IMR-90 (cell line): ENCODE measurements around the gene NR4A3. TPM values are rescaled to one million over a fixed set of nuclear protein-coding genes. Genes with fewer than 3 reads are reported as not detected.

ENCODE experiments used
- ATAC-seq: fragments of 200-7000 bp; cut with Tn5 transposase; 2 replicates; pipeline ENCODE4 v1.9.1; 2020; ENCODE audit warnings: low read depth, mild to moderate bottlenecking, moderate library complexity
- BruUV-seq: library from RNA; stranded (reverse); fragments of 400-500 nt; replicated peaks from 2 replicates; lab custom pipeline; 2021; lab: Mats Ljungman, UMichigan
- CTCF ChIA-PET: fragments of 300-600 bp; formaldehyde crosslinking; extraction: SDS; loops from one replicate; lab custom pipeline; 2021; ENCODE audit warnings: antibody characterized with exemption; lab: Yijun Ruan, JAX
- POLR2A ChIA-PET: fragments of 300-600 bp; sonication (Branson Sonifier 250); formaldehyde crosslinking; loops from one replicate; lab custom pipeline; 2022; ENCODE audit warnings: antibody characterized with exemption; ENCODE audit not compliant: unreplicated experiment; lab: Charles Lee
- DNase-seq: peaks from one replicate; pipeline ENCODE4 v3.0.0; 2013
- H2AFZ ChIP-seq: replicated peaks from 2 replicates; pipeline ENCODE3; 2013; ENCODE audit warnings: low read length, mild to moderate bottlenecking; ENCODE audit not compliant: poor library complexity
- H2AK5ac ChIP-seq: 2 replicates; pipeline ENCODE4 v1.6.1; 2013; ENCODE audit warnings: low read depth, low read length, inconsistent platforms
- H2AK9ac ChIP-seq: replicated peaks from 2 replicates; pipeline ENCODE3; 2013; ENCODE audit warnings: mild to moderate bottlenecking, low read depth, low read length, moderate library complexity; ENCODE audit not compliant: poor library complexity
- H2BK120ac ChIP-seq: 2 replicates; pipeline ENCODE4 v1.6.1; 2013; ENCODE audit warnings: low read depth, low read length, inconsistent platforms
- H2BK15ac ChIP-seq: 3 replicates; pipeline ENCODE4 v1.6.1; 2013; ENCODE audit warnings: low read depth, low read length, inconsistent platforms
- H2BK20ac ChIP-seq: 2 replicates; pipeline ENCODE4 v1.6.1; 2013; ENCODE audit warnings: low read depth, mild to moderate bottlenecking, inconsistent platforms, low read length, moderate library complexity
- H2BK5ac ChIP-seq: 2 replicates; pipeline ENCODE4 v1.6.1; 2013; ENCODE audit warnings: mild to moderate bottlenecking, low read depth, low read length, inconsistent platforms; ENCODE audit not compliant: poor library complexity, severe bottlenecking
- H3K14ac ChIP-seq: replicated peaks from 2 replicates; pipeline ENCODE4 v1.6.1; 2013; ENCODE audit warnings: low read depth, low read length, inconsistent platforms
- H3K18ac ChIP-seq: 2 replicates; pipeline ENCODE4 v1.6.1; 2013; ENCODE audit warnings: low read depth, low read length, control low read depth
- H3K23ac ChIP-seq: 2 replicates; pipeline ENCODE4 v1.6.1; 2013; ENCODE audit warnings: low read depth, low read length, inconsistent platforms
- H3K27ac ChIP-seq: 2 replicates; pipeline ENCODE4 v1.5.1; 2013; ENCODE audit warnings: mild to moderate bottlenecking, control low read depth, low read length; ENCODE audit not compliant: insufficient read depth
- H3K27me3 ChIP-seq: 2 replicates; pipeline ENCODE4 v1.6.1; 2013; ENCODE audit warnings: low read length; ENCODE audit not compliant: control insufficient read depth, insufficient read depth
- H3K36me3 ChIP-seq: 2 replicates; pipeline ENCODE4 v1.6.1; 2013; ENCODE audit warnings: low read length, mixed read lengths; ENCODE audit not compliant: control insufficient read depth, insufficient read depth
- H3K4ac ChIP-seq: 2 replicates; pipeline ENCODE4 v1.6.1; 2013; ENCODE audit warnings: low read depth, low read length, inconsistent platforms
- H3K4me1 ChIP-seq: 2 replicates; pipeline ENCODE4 v1.6.1; 2013; ENCODE audit warnings: low read length, mixed read lengths; ENCODE audit not compliant: control insufficient read depth, insufficient read depth
- H3K4me2 ChIP-seq: 2 replicates; pipeline ENCODE4 v1.6.1; 2013; ENCODE audit warnings: low read depth, mild to moderate bottlenecking, control low read depth, low read length, moderate library complexity
- H3K4me3 ChIP-seq: 2 replicates; pipeline ENCODE4 v1.5.1; 2013; ENCODE audit warnings: low read depth, mild to moderate bottlenecking, control low read depth, low read length, moderate library complexity; ENCODE audit not compliant: insufficient read depth
- H3K56ac ChIP-seq: 2 replicates; pipeline ENCODE4 v1.6.1; 2013; ENCODE audit warnings: low read length, inconsistent platforms; ENCODE audit not compliant: insufficient read depth; ENCODE audit errors: extremely low read depth
- H3K79me1 ChIP-seq, 2 experiments: 2 replicates each; pipeline ENCODE4 v1.6.1; 2013; ENCODE audit warnings: low read length in 2 of 2, inconsistent platforms in 1 of 2, low read depth in 1 of 2
- H3K9ac ChIP-seq: 2 replicates; pipeline ENCODE4 v1.6.1; 2013; ENCODE audit warnings: low read depth, low read length, control low read depth
- H3K9me1 ChIP-seq: 2 replicates; pipeline ENCODE4 v1.6.1; 2013; ENCODE audit warnings: low read length, inconsistent platforms; ENCODE audit not compliant: insufficient read depth
- H3K9me3 ChIP-seq: 2 replicates; pipeline ENCODE4 v1.6.1; 2013; ENCODE audit warnings: low read length; ENCODE audit not compliant: control insufficient read depth, insufficient read depth
- H4K20me1 ChIP-seq: 2 replicates; pipeline ENCODE4 v1.6.1; 2013; ENCODE audit warnings: low read length, inconsistent platforms; ENCODE audit not compliant: insufficient read depth
- H4K5ac ChIP-seq: 2 replicates; pipeline ENCODE4 v1.6.1; 2013; ENCODE audit warnings: mild to moderate bottlenecking, low read depth, low read length, control low read depth
- H4K8ac ChIP-seq, 2 experiments: 2 replicates each; pipeline ENCODE4 v1.6.1; 2013; ENCODE audit warnings: low read depth in 2 of 2, low read length in 2 of 2, control low read depth in 1 of 2, inconsistent platforms in 1 of 2
- H4K91ac ChIP-seq: 2 replicates; pipeline ENCODE4 v1.6.1; 2013; ENCODE audit warnings: low read depth, low read length, inconsistent platforms; ENCODE audit not compliant: insufficient read depth
- BHLHE40 ChIP-seq: fragments of 150-350 bp; IDR thresholded peaks from 2 replicates; pipeline ENCODE4 v1.6.1; 2016; ENCODE audit warnings: mild to moderate bottlenecking, low read depth, low read length
- CEBPB ChIP-seq: IDR thresholded peaks from 2 replicates; pipeline ENCODE4 v1.6.1; 2012; ENCODE audit warnings: low read depth, low read length, improper control_type of control experiment
- CHD1 ChIP-seq: IDR thresholded peaks from 2 replicates; pipeline ENCODE4 v1.6.1; 2012; ENCODE audit warnings: low read depth, low read length, improper control_type of control experiment
- CTCF ChIP-seq: conservative IDR thresholded peaks from 2 replicates; pipeline ENCODE4 v1.5.1; 2012; ENCODE audit warnings: mild to moderate bottlenecking, low read depth, low read length, improper control_type of control experiment
- FOS ChIP-seq: fragments of 150-350 bp; IDR thresholded peaks from 2 replicates; pipeline ENCODE4 v1.6.1; 2016; ENCODE audit warnings: low read depth, low read length
- MAFK ChIP-seq: IDR thresholded peaks from 2 replicates; pipeline ENCODE4 v1.6.1; 2012; ENCODE audit warnings: low read depth, low read length, improper control_type of control experiment
- MAZ ChIP-seq: IDR thresholded peaks from 2 replicates; pipeline ENCODE4 v1.6.1; 2012; ENCODE audit warnings: low read depth, mild to moderate bottlenecking, low read length, improper control_type of control experiment, moderate library complexity, borderline replicate concordance
- MXI1 ChIP-seq: IDR thresholded peaks from 2 replicates; pipeline ENCODE4 v1.6.1; 2012; ENCODE audit warnings: low read depth, mild to moderate bottlenecking, low read length, moderate library complexity, borderline replicate concordance
- NFE2L2 ChIP-seq: fragments of 150-350 bp; IDR thresholded peaks from 2 replicates; pipeline ENCODE4 v1.6.1; 2016; ENCODE audit warnings: low read depth, mild to moderate bottlenecking, low read length
- POLR2A ChIP-seq: IDR thresholded peaks from 2 replicates; pipeline ENCODE4 v1.6.1; 2012; ENCODE audit warnings: mild to moderate bottlenecking, low read depth, low read length
- RAD21 ChIP-seq: IDR thresholded peaks from 2 replicates; pipeline ENCODE4 v1.6.1; 2012; ENCODE audit warnings: low read length, improper control_type of control experiment
- RCOR1 ChIP-seq: IDR thresholded peaks from 2 replicates; pipeline ENCODE4 v1.6.1; 2012; ENCODE audit warnings: mild to moderate bottlenecking, low read length, improper control_type of control experiment; ENCODE audit not compliant: insufficient replicate concordance
- RFX5 ChIP-seq: IDR thresholded peaks from 2 replicates; pipeline ENCODE4 v1.8.0; 2012; ENCODE audit warnings: low read depth, mild to moderate bottlenecking, low read length, moderate library complexity
- SMC3 ChIP-seq: fragments of 150-350 bp; IDR thresholded peaks from 2 replicates; pipeline ENCODE4 v1.6.1; 2016; ENCODE audit warnings: low read depth, mild to moderate bottlenecking, antibody characterized with exemption, low read length, moderate library complexity
- USF2 ChIP-seq: fragments of 150-350 bp; IDR thresholded peaks from 2 replicates; pipeline ENCODE4 v1.6.1; 2017; ENCODE audit warnings: mild to moderate bottlenecking, antibody characterized with exemption, low read length, low read depth
- dilution Hi-C: fragments of 300-500 bp; cut with HindIII; formaldehyde crosslinking; loops from one replicate; pipeline ENCODE4 v1.14.3; 2018; ENCODE audit warnings: low sequenced_read_pairs; ENCODE audit not compliant: unreplicated experiment
- in situ Hi-C: fragments of 300-500 bp; cut with MboI; formaldehyde crosslinking; loops from 3 replicates; pipeline ENCODE4 v1.14.3; 2019; ENCODE audit warnings: low sequenced_read_pairs, inconsistent platforms, mixed read lengths
- intact Hi-C: fragments of 100-400 bp; cut with micrococcal nuclease; formaldehyde crosslinking; loops from 2 replicates; pipeline ENCODE4 v1.10.0; 2022
- polyA plus RNA-seq, 3 experiments: library from polyadenylated mRNA; depleted of rRNA; stranded (reverse); fragments of >200 nt; gene quantifications; 2 replicates each; pipeline ENCODE4 v1.2.3, GENCODE V29; 2012; ENCODE audit warnings: low replicate concordance in 1 of 3
- total RNA-seq: library from RNA; depleted of rRNA; stranded (reverse); fragments of >200 nt; gene quantifications from 2 replicates; pipeline ENCODE4 v1.2.3, GENCODE V29; 2012
- TF ChIP-seq, protein P1 (sequence below): fragments of 150-350 bp; IDR thresholded peaks from 2 replicates; pipeline ENCODE4 v1.6.1; 2016; ENCODE audit warnings: low read depth, mild to moderate bottlenecking, low read length, moderate library complexity, borderline replicate concordance

NR4A3 gene
- total and polyA plus RNA-seq, 2 of the 4 experiments (the other 2 are of a cell fraction), result 0.27 to 0.54 TPM

DNA sequence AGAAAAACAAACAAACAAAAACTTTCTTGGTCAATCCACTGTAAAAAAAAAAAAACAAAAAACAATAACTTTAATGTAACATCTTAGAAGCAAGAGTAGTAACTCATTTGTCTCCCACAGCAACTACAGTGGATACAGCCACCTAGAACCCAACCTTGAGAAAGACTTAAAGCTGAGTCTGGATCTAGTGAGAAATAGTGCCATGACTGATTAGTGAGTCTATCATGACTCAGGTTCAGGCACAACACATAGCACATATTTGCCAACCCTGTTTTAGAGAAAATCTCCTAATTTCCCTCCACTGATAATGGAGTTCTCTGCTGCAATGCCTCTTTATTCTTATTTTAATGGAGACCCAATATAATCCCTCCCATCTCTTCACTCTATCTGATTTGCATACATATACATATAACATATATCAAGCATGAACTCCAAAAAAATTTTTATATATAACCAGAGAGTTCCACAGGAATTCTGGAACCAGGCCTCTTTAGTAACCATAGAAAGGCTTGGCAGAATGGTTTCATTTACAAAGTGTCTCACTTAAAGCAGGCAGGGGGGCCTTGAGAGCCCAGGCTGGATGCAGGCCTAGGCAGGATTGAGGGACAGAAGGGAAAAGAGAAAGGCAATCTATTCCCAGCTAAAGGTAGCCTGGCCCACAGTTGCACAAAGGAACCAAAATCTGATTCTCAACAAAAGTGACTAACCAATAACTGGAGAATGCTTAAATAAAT, 11.9 kb upstream of the NR4A3 start:
- CTCF ChIA-PET, result no interaction called here
- intact Hi-C loops, result loop anchor here (5.0 kb wide), 4 partner anchors 413 to 788 kb away; no protein-coding TSS in a partner anchor
- H2AFZ ChIP-seq, result no peak overlapping the region
- no peak overlapping the region for H3K56ac ChIP-seq
- TF ChIP-seq MAZ (no peak), CTCF (no peak), MXI1 (no peak), NFE2L2 (no peak), RFX5 (no peak), USF2 (no peak), RAD21 (no peak), RCOR1 (no peak), MAFK (no peak), CEBPB (no peak), CHD1 (no peak), FOS (no peak), BHLHE40 (no peak), POLR2A (no peak), SMC3 (no peak)
- TF ChIP-seq, protein P1, sequence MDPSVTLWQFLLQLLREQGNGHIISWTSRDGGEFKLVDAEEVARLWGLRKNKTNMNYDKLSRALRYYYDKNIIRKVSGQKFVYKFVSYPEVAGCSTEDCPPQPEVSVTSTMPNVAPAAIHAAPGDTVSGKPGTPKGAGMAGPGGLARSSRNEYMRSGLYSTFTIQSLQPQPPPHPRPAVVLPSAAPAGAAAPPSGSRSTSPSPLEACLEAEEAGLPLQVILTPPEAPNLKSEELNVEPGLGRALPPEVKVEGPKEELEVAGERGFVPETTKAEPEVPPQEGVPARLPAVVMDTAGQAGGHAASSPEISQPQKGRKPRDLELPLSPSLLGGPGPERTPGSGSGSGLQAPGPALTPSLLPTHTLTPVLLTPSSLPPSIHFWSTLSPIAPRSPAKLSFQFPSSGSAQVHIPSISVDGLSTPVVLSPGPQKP, result no peak
- dilution Hi-C loops, result no loop called here
- H3K27ac ChIP-seq, result no peak overlapping the region
- no peak overlapping the region for H3K4ac ChIP-seq
- H3K4me3 ChIP-seq, result no peak overlapping the region
- no peaks in the 10 kb centered on the region for H3K9me3 ChIP-seq
- no peak overlapping the region for H2BK20ac ChIP-seq
- H3K9me1 ChIP-seq, result no peaks in the 10 kb centered on the region
- H3K23ac ChIP-seq, result no peak overlapping the region
- no peak overlapping the region for H4K5ac ChIP-seq
- DNase-seq, result no peak
- no peak overlapping the region for H2BK15ac ChIP-seq
- H4K8ac ChIP-seq, result no peak overlapping the region
- no peak overlapping the region for H2BK5ac ChIP-seq
- in situ Hi-C loops, result loop anchor here (10.0 to 25.0 kb wide), 3 partner anchors 403 to 625 kb away; no protein-coding TSS in a partner anchor
- H3K4me1 ChIP-seq, result 0 out of 2 replicates have a peak, but pooled peaks cover under 1% of the 10 kb centered on the region
- BruUV-seq, result no TSS peak
- no peak overlapping the region for H3K9ac ChIP-seq
- H3K36me3 ChIP-seq, result no peaks in the 10 kb centered on the region
- peaks cover 6 to 33% of the 10 kb centered on the region in 2 experiments; a peak in 3 of 4 replicates for H3K79me1 ChIP-seq
- H3K4me2 ChIP-seq, result no peak overlapping the region
- H4K91ac ChIP-seq, result no peak overlapping the region
- ATAC-seq, result no peak
- H3K14ac ChIP-seq, result no peak overlapping the region
- H3K27me3 ChIP-seq, result no peaks in the 10 kb centered on the region
- H4K20me1 ChIP-seq, result no peaks in the 10 kb centered on the region; the same call in 1 of the 2 replicates
- no peak overlapping the region for H2AK5ac ChIP-seq
- H3K18ac ChIP-seq, result no peak overlapping the region
- POLR2A ChIA-PET, result no interaction called here
- H2AK9ac ChIP-seq, result no peak overlapping the region
- no peak overlapping the region for H2BK120ac ChIP-seq
